MM.1S (cell line): Measurements from ENCODE around the gene TMEM256.

Experiments used
- CTCF ChIP-seq: fragments of 300-600 bp; sonication (generic); IDR thresholded peaks from 2 replicates; pipeline ENCODE4 v1.5.1; 2016; ENCODE audit warnings: antibody characterized with exemption, low read length, mixed read lengths
- EZH2phosphoT487 ChIP-seq: fragments of 300-600 bp; sonication (generic); IDR thresholded peaks from 2 replicates; pipeline ENCODE4 v1.6.1; 2018; ENCODE audit warnings: antibody characterized with exemption, low read length

GRCh38 chr17:7432296-7432695 is 28.4 kb upstream of the TMEM256 start:
- no peak for TF ChIP-seq CTCF
- TF ChIP-seq EZH2phosphoT487: no peak
